Hepatocyte (in vitro differentiated cells): ENCODE data around the gene TTLL12. TPM values are rescaled to one million over a fixed set of nuclear protein-coding genes. Genes with fewer than 3 reads are reported as not detected.

Experiments used
- DNase-seq: peaks from one replicate; pipeline ENCODE4 v3.0.0-alpha.2; 2016; ENCODE audit warnings: low spot score
- H2AFZ ChIP-seq: fragments of 200-600 bp; sonication (generic); 2 replicates; pipeline ENCODE4 v1.6.0; 2016; ENCODE audit warnings: antibody characterized with exemption, mild to moderate bottlenecking
- H3K27ac ChIP-seq: fragments of 200-600 bp; sonication (generic); 2 replicates; pipeline ENCODE4 v1.5.1; 2016; ENCODE audit warnings: mild to moderate bottlenecking
- H3K27me3 ChIP-seq: fragments of 200-600 bp; sonication (generic); 2 replicates; pipeline ENCODE4 v1.6.1; 2016
- H3K36me3 ChIP-seq: fragments of 200-600 bp; sonication (generic); replicated peaks from 2 replicates; pipeline ENCODE4 v1.5.1; 2016; ENCODE audit warnings: low read depth; ENCODE audit not compliant: insufficient read depth
- H3K4me1 ChIP-seq: fragments of 200-600 bp; sonication (generic); 2 replicates; pipeline ENCODE4 v1.5.1; 2016; ENCODE audit warnings: mild to moderate bottlenecking, moderate library complexity; ENCODE audit not compliant: insufficient read depth
- H3K4me2 ChIP-seq: fragments of 200-600 bp; sonication (generic); 2 replicates; pipeline ENCODE4 v1.6.0; 2016
- H3K4me3 ChIP-seq: fragments of 200-600 bp; sonication (generic); 2 replicates; pipeline ENCODE4 v1.5.1; 2016; ENCODE audit warnings: mild to moderate bottlenecking
- H3K79me2 ChIP-seq: fragments of 200-600 bp; sonication (generic); 2 replicates; pipeline ENCODE4 v1.6.0; 2017; ENCODE audit warnings: mild to moderate bottlenecking
- H3K9me2 ChIP-seq: fragments of 200-600 bp; sonication (generic); replicated peaks from 2 replicates; pipeline ENCODE4 v1.6.0; 2017; ENCODE audit warnings: mild to moderate bottlenecking; ENCODE audit not compliant: insufficient read depth
- H3K9me3 ChIP-seq: fragments of 200-600 bp; sonication (generic); 2 replicates; pipeline ENCODE4 v1.5.1; 2016; ENCODE audit warnings: low read depth, mild to moderate bottlenecking
- H4K20me1 ChIP-seq: fragments of 200-600 bp; sonication (generic); 2 replicates; pipeline ENCODE4 v1.6.0; 2016; ENCODE audit warnings: mild to moderate bottlenecking; ENCODE audit not compliant: insufficient read depth, poor library complexity, severe bottlenecking
- EZH2 ChIP-seq: fragments of 200-600 bp; sonication (generic); IDR thresholded peaks from 2 replicates; pipeline ENCODE4 v1.6.1; 2016; ENCODE audit warnings: antibody characterized with exemption, mild to moderate bottlenecking, borderline replicate concordance
- EZH2phosphoT487 ChIP-seq: fragments of 200-600 bp; sonication (generic); IDR thresholded peaks from one replicate; pipeline ENCODE4 v1.6.1; 2018; ENCODE audit warnings: antibody characterized with exemption, mild to moderate bottlenecking, low read depth, moderate library complexity; ENCODE audit not compliant: unreplicated experiment, severe bottlenecking
- WGBS: methylation state at CpG from one replicate; pipeline ENCODE4 v1.1.6; 2016; ENCODE audit warnings: low lambda C conversion rate; ENCODE audit errors: missing lambda C conversion rate; 5-methylcytosine and 5-hydroxymethylcytosine counted together
- polyA plus RNA-seq: library from polyadenylated mRNA; unstranded; fragments of >200 nt; fragmentation: Nextera tagmentation; extraction: Ambion mirVana; gene quantifications from 2 replicates; pipeline ENCODE4 v1.2.1, GENCODE V29; 2016
- total RNA-seq: library from RNA; depleted of rRNA; stranded (reverse); fragments of >200 nt; gene quantifications from 2 replicates; pipeline ENCODE4 v1.2.3, GENCODE V29; 2014
- TF ChIP-seq, protein P1 (sequence below): fragments of 200-600 bp; sonication (generic); IDR thresholded peaks from 2 replicates; pipeline ENCODE4 v1.5.1; 2016; ENCODE audit warnings: antibody characterized with exemption, mild to moderate bottlenecking; ENCODE audit not compliant: poor library complexity

TTLL12 gene
- total and polyA plus RNA-seq, 2 experiments from 2014 or later, result 40.9 to 50.3 TPM

DNA sequence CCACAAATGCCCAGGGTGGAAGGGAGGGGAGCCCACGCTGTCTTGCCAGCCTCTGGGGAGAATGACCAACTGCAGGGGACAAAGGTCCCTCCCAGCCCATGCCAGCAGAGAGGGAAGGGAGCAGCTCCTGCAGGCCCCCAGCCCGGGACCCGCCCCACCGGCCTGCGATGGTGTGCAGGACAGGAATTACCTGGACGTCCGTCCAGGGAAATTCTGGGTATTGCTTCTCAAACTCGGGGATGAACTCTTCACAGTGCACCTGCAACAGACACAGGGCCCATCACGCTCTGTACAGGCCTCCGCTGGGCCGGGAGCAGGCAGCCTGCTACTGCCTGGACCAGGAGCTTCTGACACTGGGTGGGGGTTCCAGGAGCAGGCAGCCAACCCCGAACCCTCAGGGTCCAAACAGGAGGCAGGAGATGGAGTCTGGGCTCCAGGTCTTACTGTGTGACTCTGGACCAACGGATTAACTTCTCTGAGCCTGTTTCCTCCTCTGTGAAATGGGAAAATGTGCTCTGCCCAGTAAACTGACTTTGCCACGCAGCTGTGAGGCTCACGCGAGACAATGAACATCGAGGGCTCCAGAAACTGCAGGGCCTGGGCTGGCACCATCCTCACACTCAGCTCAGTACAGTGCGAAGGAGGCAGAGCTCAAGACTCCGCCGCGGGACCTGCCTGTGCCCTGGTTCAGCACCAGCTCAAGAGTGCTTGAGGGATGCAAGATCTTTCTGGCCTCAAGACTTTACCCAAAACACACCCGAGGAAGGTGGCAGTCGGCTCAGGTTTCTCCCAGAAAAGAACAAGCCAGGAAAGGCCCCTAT, 17.4 kb downstream of the TTLL12 start:
- 94% methylated on average over 22 of the region's 23 CpGs for WGBS
- H4K20me1 ChIP-seq, result no peaks in the 10 kb centered on the region
- no peak overlapping the region for H3K27ac ChIP-seq

DNA sequence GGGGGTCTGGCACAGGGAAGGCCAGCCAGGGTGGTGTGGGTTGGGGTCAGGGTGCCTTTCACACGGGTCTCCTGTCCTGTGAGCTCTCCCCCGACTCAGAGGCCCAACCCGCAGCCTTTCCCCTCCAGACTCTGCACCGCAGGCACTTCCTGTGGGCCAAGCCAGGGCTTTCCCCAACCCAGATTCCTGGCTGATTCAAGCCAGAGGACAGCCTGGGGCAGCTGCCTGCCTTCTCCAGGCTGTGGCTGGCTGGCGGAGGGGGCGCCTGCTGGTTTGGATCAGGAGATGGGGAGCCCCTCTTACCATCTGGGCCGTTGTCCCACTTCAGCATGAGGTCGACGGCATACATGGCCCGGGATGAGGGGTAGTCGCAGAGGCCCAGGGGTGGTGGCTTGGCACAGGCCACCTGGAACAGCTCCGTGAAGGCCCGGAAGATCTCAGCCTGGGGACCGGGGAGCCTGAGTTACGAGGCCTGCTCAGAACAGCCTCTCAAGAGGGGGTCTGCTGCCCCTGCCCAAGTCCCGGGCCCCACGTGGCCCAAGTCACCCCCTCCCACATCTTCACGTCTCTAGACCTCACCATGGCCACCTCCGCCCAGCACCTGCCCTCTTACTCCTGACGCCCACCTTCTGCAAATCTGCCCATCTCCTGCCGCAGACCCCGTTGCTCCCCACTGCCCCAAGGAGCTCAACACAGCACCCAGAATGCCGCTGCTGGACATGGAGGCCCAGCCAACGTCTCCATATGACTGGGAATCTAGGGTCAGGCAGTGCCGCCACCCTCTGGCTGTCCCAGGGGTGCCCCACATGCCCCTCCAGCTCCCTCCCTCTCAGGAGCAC, 18.2 kb downstream of the TTLL12 start:
- no peaks in the 10 kb centered on the region for H3K9me2 ChIP-seq
- H3K79me2 ChIP-seq, result no peaks in the 10 kb centered on the region
- H3K4me3 ChIP-seq, result no peak overlapping the region
- WGBS, result 95% methylated on average over 22 of the region's 25 CpGs
- no peak overlapping the region for H3K4me2 ChIP-seq
- no peak for DNase-seq
- H3K27me3 ChIP-seq, result no peaks in the 10 kb centered on the region
- no peaks in the 10 kb centered on the region for H4K20me1 ChIP-seq
- no peak for TF ChIP-seq EZH2phosphoT487
- no peak for TF ChIP-seq EZH2
- TF ChIP-seq, protein P1, sequence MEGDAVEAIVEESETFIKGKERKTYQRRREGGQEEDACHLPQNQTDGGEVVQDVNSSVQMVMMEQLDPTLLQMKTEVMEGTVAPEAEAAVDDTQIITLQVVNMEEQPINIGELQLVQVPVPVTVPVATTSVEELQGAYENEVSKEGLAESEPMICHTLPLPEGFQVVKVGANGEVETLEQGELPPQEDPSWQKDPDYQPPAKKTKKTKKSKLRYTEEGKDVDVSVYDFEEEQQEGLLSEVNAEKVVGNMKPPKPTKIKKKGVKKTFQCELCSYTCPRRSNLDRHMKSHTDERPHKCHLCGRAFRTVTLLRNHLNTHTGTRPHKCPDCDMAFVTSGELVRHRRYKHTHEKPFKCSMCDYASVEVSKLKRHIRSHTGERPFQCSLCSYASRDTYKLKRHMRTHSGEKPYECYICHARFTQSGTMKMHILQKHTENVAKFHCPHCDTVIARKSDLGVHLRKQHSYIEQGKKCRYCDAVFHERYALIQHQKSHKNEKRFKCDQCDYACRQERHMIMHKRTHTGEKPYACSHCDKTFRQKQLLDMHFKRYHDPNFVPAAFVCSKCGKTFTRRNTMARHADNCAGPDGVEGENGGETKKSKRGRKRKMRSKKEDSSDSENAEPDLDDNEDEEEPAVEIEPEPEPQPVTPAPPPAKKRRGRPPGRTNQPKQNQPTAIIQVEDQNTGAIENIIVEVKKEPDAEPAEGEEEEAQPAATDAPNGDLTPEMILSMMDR, result no peak
- no peaks in the 10 kb centered on the region for H3K4me1 ChIP-seq
- H2AFZ ChIP-seq, result no peak overlapping the region
- no peaks in the 10 kb centered on the region for H3K36me3 ChIP-seq
- H3K9me3 ChIP-seq, result no peaks in the 10 kb centered on the region
- no peak overlapping the region for H3K27ac ChIP-seq

More for the DNA sequence above, 17.4 kb downstream of the TTLL12 start:
- no peaks in the 10 kb centered on the region for H3K9me2 ChIP-seq
- no peaks in the 10 kb centered on the region for H3K4me1 ChIP-seq
- no peak overlapping the region for H3K4me3 ChIP-seq
- H3K79me2 ChIP-seq, result no peaks in the 10 kb centered on the region
- no peaks in the 10 kb centered on the region for H3K9me3 ChIP-seq
- H3K27me3 ChIP-seq, result no peaks in the 10 kb centered on the region
- TF ChIP-seq EZH2 (no peak), EZH2phosphoT487 (no peak)
- TF ChIP-seq, protein P1, result no peak
- H2AFZ ChIP-seq, result no peak overlapping the region
- no peak overlapping the region for H3K4me2 ChIP-seq
- no peak for DNase-seq
- no peaks in the 10 kb centered on the region for H3K36me3 ChIP-seq

DNA sequence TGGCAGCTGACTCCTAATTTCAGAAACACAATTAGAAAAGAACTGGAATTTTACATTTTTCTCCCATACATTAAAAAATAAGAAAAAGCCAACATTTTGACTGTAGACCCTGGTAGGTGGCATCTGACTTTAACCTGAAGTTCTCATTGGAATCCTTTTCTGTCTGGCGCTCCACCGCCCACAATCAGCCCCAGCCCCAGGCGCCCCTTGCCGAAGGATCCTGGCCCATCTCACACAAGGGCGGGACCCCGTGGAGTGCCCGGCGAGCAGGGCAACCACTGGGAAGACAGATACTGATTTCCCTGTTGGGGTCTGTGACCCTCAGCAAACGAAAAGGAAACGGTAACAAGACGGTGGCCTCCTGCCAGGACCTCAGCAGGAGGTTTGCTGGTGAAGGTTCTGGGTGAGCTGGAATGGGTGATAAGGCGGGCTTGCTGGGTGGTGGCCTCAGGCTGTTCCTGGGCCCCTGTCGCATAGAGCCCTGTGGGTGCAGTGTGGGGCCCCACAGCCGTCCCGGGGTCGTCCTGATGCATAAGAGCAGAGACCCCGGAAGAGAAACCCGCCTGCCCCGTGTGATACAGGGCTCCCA, 19.8 kb downstream of the TTLL12 start:
- Histone ChIP-seq H3K27me3 (no peaks in the 10 kb centered on the region), H3K9me2 (no peaks in the 10 kb centered on the region), H3K4me3 (no peak overlapping the region), H3K4me1 (no peaks in the 10 kb centered on the region), H3K79me2 (no peaks in the 10 kb centered on the region), H4K20me1 (no peaks in the 10 kb centered on the region), H3K27ac (no peak overlapping the region), H3K4me2 (no peak overlapping the region), H3K9me3 (no peaks in the 10 kb centered on the region), H2AFZ (no peak overlapping the region), H3K36me3 (no peaks in the 10 kb centered on the region)
- DNase-seq, result no peak
- WGBS, result 96% methylated on average over 19 of the region's 19 CpGs
- no peak for TF ChIP-seq EZH2
- TF ChIP-seq, protein P1, result no peak
